Left colon (tissue), 2 donors: ENCODE results near the gene STX1B. TPM values are rescaled to one million over a fixed set of nuclear protein-coding genes. Genes with fewer than 3 reads are reported as not detected.
A peak's percentile ranks its signal among the peaks of the same experiment; 100 is the strongest.
"Not testable (repeated sequence)": the region's sequence is repeated elsewhere in the genome, so short reads cannot be mapped to it uniquely, and the experiment has no call there.

Experiments used
- ATAC-seq: fragments of 200-7000 bp; cut with Tn5 transposase; one replicate; pipeline ENCODE4 v1.9.1; 2020; ENCODE audit warnings: mild to moderate bottlenecking, moderate library complexity
- DNase-seq, 2 donors: peaks; one replicate each; pipeline ENCODE4 v3.0.0-alpha.2; 2020
- intact Hi-C, 2 donors: fragments of 100-400 bp; cut with DNase I in 1 of 2; cut with micrococcal nuclease in 1 of 2; formaldehyde crosslinking; loops; one replicate each; pipeline versions ENCODE4 v1.11.2 to v1.14.0; 2022; cut with DNase I, micrococcal nuclease
- total RNA-seq, 2 donors: library from RNA; stranded (reverse); fragmentation: NEBNext Ultra II Directional; extraction: Animal tissue kit (Norgen Biotek cat#: 25700); gene quantifications; one replicate each; pipeline ENCODE4 v1.2.1, GENCODE V29; 2021
- donor health status: DM: no; HTN: no; CAD: no.
- donor health status: DM: yes; HTN: yes; CAD: no.

STX1B gene
- total RNA-seq, 2 donors from 2014 or later = 0.75 to 0.79 TPM

GRCh38 chr16:31020536-31020935 is 10.1 kb upstream of the STX1B start:
- DNase-seq (no peak), ATAC-seq (no peak)
- intact Hi-C loops = no loop called here

- DNase-seq, ATAC-seq, intact Hi-C loops: not testable (repeated sequence)
Measured at GRCh38 chr16:31017756-31018155, 7.3 kb upstream of the STX1B start.

- intact Hi-C loops = no loop called here
- ATAC-seq (peak; percentile 72), DNase-seq (no peak)
Measured at GRCh38 chr16:31016018-31016417, 5.6 kb upstream of the STX1B start.

- intact Hi-C loops, ATAC-seq, DNase-seq: not testable (repeated sequence)
Measured at GRCh38 chr16:31013292-31013691, 2.9 kb upstream of the STX1B start.

GRCh38 chr16:31011815-31012214 is 1.4 kb upstream of the STX1B start:
- DNase-seq, ATAC-seq, intact Hi-C loops: not testable (repeated sequence)

- intact Hi-C loops = no loop called here
- DNase-seq (no peak), ATAC-seq (no peak)
Measured at GRCh38 chr16:31009894-31010584, 399 bp downstream of the STX1B start.

- DNase-seq (no peak), ATAC-seq (no peak)
Measured at GRCh38 chr16:31009120-31009519, 1.3 kb downstream of the STX1B start.

GRCh38 chr16:31008551-31008950 is 1.9 kb downstream of the STX1B start:
- ATAC-seq = no peak
- intact Hi-C loops = no loop called here
- DNase-seq = no peak

More at GRCh38 chr16:31009120-31009519, 1.3 kb downstream of the STX1B start:
- intact Hi-C loops = no loop called here

GRCh38 chr16:31008149-31008548 is 2.3 kb downstream of the STX1B start:
- DNase-seq = no peak
- intact Hi-C loops = no loop called here
- ATAC-seq = no peak

- intact Hi-C loops = no loop called here
- ATAC-seq (no peak), DNase-seq (no peak)
Measured at GRCh38 chr16:31007684-31008083, 2.8 kb downstream of the STX1B start.

GRCh38 chr16:31006589-31006988 is 3.8 kb downstream of the STX1B start:
- DNase-seq (no peak), ATAC-seq (no peak)
- intact Hi-C loops = no loop called here

GRCh38 chr16:31006086-31006385 is 4.4 kb downstream of the STX1B start:
- ATAC-seq (no peak), DNase-seq (no peak)
- intact Hi-C loops = no loop called here

- no peak for ATAC-seq
- intact Hi-C loops = no loop called here
- DNase-seq = no peak
Measured at GRCh38 chr16:31005350-31006085, 4.9 kb downstream of the STX1B start.

GRCh38 chr16:31004658-31005057 is 5.8 kb downstream of the STX1B start:
- intact Hi-C loops = no loop called here
- ATAC-seq (no peak), DNase-seq (no peak)

- no peak for ATAC-seq
- intact Hi-C loops = no loop called here
- no peak for DNase-seq
Measured at GRCh38 chr16:31003744-31004143, 6.7 kb downstream of the STX1B start.

GRCh38 chr16:31002862-31003341 is 7.5 kb downstream of the STX1B start:
- ATAC-seq (no peak), DNase-seq (no peak)
- intact Hi-C loops = no loop called here

- DNase-seq (no peak), ATAC-seq (no peak)
- intact Hi-C loops = no loop called here
Measured at GRCh38 chr16:31002250-31002700, 8.2 kb downstream of the STX1B start.

- ATAC-seq (no peak), DNase-seq (no peak)
- intact Hi-C loops = no loop called here
Measured at GRCh38 chr16:31001507-31002249, 8.8 kb downstream of the STX1B start.

- no peak for ATAC-seq
- DNase-seq = no peak
- intact Hi-C loops = no loop called here
Measured at GRCh38 chr16:31000671-31001382, 9.6 kb downstream of the STX1B start.
